EL (cell line): ENCODE measurements around the gene HNRNPA1.
"Not testable (repeated sequence)": the region's sequence is repeated elsewhere in the genome, so short reads cannot be mapped to it uniquely, and the experiment has no call there.

Experiments used
- DNase-seq: peaks from one replicate; pipeline ENCODE4 v3.0.0-alpha.2; 2016

The HNRNPA1 gene

GRCh38 chr12:54277823-54278276 is 2.7 kb upstream of the HNRNPA1 start:
- peak; percentile 78 for DNase-seq

GRCh38 chr12:54279227-54279631 is 1.3 kb upstream of the HNRNPA1 start:
- no peak for DNase-seq

GRCh38 chr12:54279632-54280467 is 676 bp upstream of the HNRNPA1 start, which contains the start of gene CBX5:
Gene CBX5 (minus strand): TSS chr12:54280122. CDS start chr12:54257650, 22,472 bp downstream.
- peak; percentile 100 for DNase-seq

GRCh38 chr12:54281261-54281638 is 724 bp downstream of the HNRNPA1 start:
- DNase-seq = not testable (repeated sequence)

- not testable (repeated sequence) for DNase-seq
Measured at GRCh38 chr12:54281694-54282093, 1.2 kb downstream of the HNRNPA1 start.

GRCh38 chr12:54282949-54283593 is 2.5 kb downstream of the HNRNPA1 start:
- DNase-seq = no peak

- not testable (repeated sequence) for DNase-seq
Measured at GRCh38 chr12:54284070-54284780, 3.7 kb downstream of the HNRNPA1 start.

- no peak for DNase-seq
Measured at GRCh38 chr12:54285150-54286041, 4.9 kb downstream of the HNRNPA1 start.

GRCh38 chr12:54286042-54287030 is 5.8 kb downstream of the HNRNPA1 start:
- no peak for DNase-seq

- peak; percentile 29 for DNase-seq
Measured at GRCh38 chr12:54287261-54288157, 7.0 kb downstream of the HNRNPA1 start.

- DNase-seq = no peak
Measured at GRCh38 chr12:54292083-54292930, 11.8 kb downstream of the HNRNPA1 start.

GRCh38 chr12:54292931-54293241 is 12.4 kb downstream of the HNRNPA1 start:
- no peak for DNase-seq

GRCh38 chr12:54294152-54294952 is 13.8 kb downstream of the HNRNPA1 start:
- DNase-seq = peak; percentile 39

- no peak for DNase-seq
Measured at GRCh38 chr12:54294953-54295566, 14.5 kb downstream of the HNRNPA1 start.

GRCh38 chr12:54296393-54297099 is 16.0 kb downstream of the HNRNPA1 start:
- no peak for DNase-seq

- no peak for DNase-seq
Measured at GRCh38 chr12:54298904-54299303, 18.4 kb downstream of the HNRNPA1 start.
